Diencephalon (tissue), 1 donor: Measurements from ENCODE around the gene TPM3. TPM values are rescaled to one million over a fixed set of nuclear protein-coding genes. Genes with fewer than 3 reads are reported as not detected.

ENCODE experiments used
- small RNA-seq: library from RNA; depleted of rRNA; stranded (forward); fragments of <200 nt; gene quantifications from one replicate; pipeline ENCODE3, GENCODE V24; 2014
- total RNA-seq: library from RNA; depleted of rRNA; stranded (reverse); fragments of >200 nt; gene quantifications from one replicate; pipeline ENCODE4 v1.2.3, GENCODE V29; 2014

Gene TPM3
- 223 TPM for total RNA-seq

DNA sequence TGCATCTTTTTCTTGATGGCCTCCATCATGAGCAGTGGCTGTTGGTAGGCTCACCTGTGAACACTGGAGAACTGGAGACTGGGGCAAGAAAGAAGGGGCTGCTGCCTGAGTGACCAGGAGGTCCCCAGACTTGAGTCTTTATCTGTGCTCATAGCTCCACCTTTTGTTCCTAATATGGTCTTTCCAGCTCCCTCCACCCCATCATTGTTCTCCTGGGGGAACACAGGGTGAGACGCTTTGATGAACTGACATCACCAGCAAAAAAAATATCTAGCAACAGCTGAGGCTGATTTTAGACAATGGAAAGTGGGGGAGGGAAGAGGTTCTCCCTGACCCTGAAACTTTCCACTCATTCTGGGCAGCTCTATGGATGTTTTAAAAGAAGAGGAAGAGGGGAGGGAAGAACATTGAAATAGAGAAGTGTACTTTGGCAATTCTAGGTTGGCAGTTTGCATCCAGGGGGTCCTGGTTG lies at the start of gene TPM3:
Gene TPM3, minus strand, starts transcription at position 111 of the 472 bp plus-strand sequence. Its CDS starts 82 bp downstream, at position 29.

GRCh38 chr1:154220071-154220969 lies 28.4 kb upstream of the TPM3 start, which contains the start of gene UBAP2L:
Gene UBAP2L, plus strand, starts transcription at chr1:154220955. Its CDS starts 4,169 bp downstream, at chr1:154225124.

DNA sequence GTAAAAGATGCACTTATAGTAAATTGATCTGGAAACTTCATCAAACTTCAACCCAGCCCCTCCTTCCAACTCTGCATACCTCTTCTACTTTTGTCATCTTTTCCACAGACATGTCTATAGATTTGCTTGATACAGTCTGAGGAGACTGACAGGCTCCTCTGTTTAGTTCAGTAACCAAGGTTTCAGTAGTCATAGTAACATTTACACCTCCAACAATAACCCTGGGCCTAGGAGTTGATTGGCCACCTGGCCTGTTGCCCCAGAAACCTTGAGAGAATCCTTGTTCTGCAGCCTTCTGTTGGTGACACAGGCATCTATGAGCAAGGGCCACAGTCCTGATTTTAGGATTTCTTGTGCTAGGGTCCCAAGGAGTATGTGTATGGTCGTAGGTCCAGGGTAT lies 14.3 kb upstream of the TPM3 start, which contains the start of gene CFAP141:
Gene CFAP141, minus strand, starts transcription at position 138 of the 400 bp plus-strand sequence. Its CDS starts 26 bp downstream, at position 112.

GRCh38 chr1:154154534-154155191 lies 37.2 kb downstream of the TPM3 start, which contains the start of gene NUP210L:
Gene NUP210L, minus strand, starts transcription at chr1:154155073.

Small RNAs within 50 kb of the gene (small RNA-seq; reads per million reads assigned to genes)
- 3.7 reads per million, percentile 90 among the genes with 10 or more reads in this experiment for gene MIR190B

Other genes with a start within 250 kb of the TPM3 start
- gene DENND4B, start 245.4 kb downstream of the TPM3 start, total RNA-seq: 24.9 TPM
- 2.1 TPM for gene CRTC2, start 233.5 kb downstream of the TPM3 start, total RNA-seq
- gene SLC39A1, start 228.6 kb downstream of the TPM3 start, total RNA-seq: 25.1 TPM
- gene CREB3L4, start 224.2 kb downstream of the TPM3 start, total RNA-seq: 6.9 TPM
- 47.1 TPM for gene JTB, start 214.4 kb downstream of the TPM3 start, total RNA-seq
- gene RAB13, start 205.8 kb downstream of the TPM3 start, total RNA-seq: 9.7 TPM
- 1,449 TPM for gene RPS27, start 201.3 kb downstream of the TPM3 start, total RNA-seq
- gene NUP210L, start 37.0 kb downstream of the TPM3 start, total RNA-seq: 0.23 TPM
- gene CFAP141, start 14.2 kb upstream of the TPM3 start, total RNA-seq: not detected
- 66.4 TPM for gene UBAP2L, start 28.9 kb upstream of the TPM3 start, total RNA-seq
- gene HAX1, start 80.5 kb upstream of the TPM3 start, total RNA-seq: 61.1 TPM
- not detected for gene AQP10, start 129.0 kb upstream of the TPM3 start, total RNA-seq
- 33.9 TPM for gene ATP8B2, start 133.4 kb upstream of the TPM3 start, total RNA-seq
- gene IL6R, start 213.2 kb upstream of the TPM3 start, total RNA-seq: 3.9 TPM